GM19240 (cell line): ENCODE results near the gene BSG.

Experiments used
- DNase-seq: peaks from one replicate; pipeline ENCODE4 v3.0.0; 2011; ENCODE audit warnings: low spot score; ENCODE audit not compliant: insufficient read length

Gene BSG

GRCh38 chr19:540867-541637 is 31.3 kb upstream of the BSG start:
- no peak for DNase-seq

- DNase-seq = no peak
Observed at GRCh38 chr19:541699-542098, 30.7 kb upstream of the BSG start.

DNA sequence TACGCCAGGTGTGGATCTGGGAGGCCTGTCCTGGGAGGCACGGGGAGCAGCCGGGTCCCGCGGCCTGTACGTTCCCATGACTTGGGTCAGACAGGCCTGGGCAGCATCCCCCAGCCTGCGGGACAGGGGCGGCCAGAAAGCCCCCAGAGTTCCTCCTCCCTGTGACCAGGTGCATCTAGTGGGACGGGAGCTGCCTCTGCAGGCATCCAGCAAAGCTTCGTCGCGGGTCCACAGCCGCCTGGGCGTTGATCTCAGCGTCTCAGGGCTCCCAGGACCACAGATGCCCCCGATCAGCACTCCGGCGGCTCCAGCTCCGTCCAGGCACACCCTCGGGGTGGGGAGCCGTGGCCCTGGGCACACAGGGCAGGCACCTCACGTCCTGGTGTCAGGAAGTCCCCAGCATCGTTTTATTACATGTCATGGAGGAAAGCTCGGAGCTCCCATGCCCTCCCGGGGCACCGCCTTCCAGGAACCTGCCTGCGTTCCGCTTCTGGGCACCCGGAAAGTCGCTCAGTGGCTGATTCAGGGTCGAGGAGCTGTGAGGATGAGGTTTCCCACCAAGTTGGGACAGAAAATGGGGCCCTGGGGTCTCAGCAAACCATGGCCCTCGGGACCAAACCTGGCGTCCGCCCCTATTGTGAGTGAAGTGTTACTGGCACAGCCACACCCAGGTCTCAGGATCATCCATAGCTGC is 30.1 kb upstream of the BSG start:
- DNase-seq = no peak

DNA sequence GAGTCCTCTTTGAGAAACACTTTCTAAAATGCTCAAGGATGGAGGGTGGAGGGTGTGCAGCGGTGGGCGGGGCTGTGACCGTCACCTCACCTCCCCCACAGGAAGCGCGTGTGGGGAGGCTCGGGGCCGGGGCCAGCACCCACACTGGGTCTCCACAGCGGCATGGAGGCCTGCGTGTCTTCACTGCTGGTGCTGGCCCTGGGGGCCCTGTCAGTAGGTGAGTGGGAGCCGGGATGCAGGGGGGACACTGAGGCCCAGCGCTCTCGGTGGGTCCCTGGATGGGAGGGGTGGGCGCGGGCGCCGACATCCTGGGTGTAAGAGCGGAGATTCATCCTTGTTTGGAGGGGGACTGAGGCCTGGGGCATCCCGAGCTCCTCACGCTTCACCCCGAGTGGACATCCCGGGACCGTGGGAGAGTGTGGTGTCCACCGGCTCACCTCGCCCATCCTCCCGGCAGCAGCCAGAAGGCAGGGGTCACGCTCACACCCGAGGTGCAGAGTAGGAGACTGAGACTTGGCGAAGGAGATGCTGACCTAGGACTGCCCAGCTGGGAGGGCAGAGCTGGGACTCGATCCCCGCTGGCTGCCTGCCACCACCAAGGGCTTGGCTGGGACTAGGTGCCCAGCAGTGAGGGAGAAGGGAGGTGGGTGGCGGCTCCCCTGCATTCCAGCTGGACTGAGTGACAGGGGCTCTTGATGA is 28.3 kb upstream of the BSG start, which contains the start of gene GZMM:
Gene GZMM, plus strand, starts transcription at position 144 of the 699 bp plus-strand sequence. Its CDS starts 19 bp downstream, at position 163.
- no peak for DNase-seq

- no peak for DNase-seq
Observed at GRCh38 chr19:547117-547516, 25.3 kb upstream of the BSG start.

DNA sequence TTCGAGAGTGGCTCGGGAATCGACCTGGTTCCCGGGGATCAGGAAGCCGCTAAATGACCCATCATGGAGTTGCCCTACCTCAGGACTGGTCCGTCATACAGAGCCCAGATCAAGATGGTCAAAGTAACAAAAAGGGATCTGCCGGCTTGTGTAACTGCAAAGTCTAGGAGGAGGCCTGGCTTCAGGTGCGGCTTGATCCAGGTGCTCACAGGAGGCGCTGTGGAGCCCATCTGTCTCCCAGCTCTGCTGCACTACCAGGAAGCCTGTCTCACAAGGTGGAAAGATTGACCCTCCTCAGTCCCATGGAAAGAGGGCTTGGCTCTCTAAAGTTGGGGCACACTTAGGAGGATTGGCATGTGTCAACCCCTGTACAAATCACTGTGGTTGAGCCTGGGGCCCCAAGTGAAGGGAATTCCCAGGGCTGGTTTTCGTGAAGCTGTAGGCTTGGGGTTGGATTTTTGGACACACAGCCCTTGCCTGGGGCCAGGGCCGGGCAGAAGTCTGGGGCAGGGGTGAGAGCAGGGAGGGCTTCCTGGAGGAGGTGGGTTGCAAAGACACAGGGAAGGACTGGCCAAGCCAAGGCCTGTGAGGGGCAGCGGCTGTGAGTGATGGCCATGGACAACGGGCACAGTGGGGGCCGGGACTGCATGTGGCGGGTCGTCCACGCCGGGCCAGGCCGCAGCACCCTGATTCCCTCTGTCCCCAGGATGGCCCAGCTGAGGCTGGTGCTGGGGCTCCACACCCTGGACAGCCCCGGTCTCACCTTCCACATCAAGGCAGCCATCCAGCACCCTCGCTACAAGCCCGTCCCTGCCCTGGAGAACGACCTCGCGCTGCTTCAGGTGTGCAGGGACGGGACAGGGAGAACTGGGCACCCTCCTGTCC is 24.3 kb upstream of the BSG start:
- DNase-seq = no peak

DNA sequence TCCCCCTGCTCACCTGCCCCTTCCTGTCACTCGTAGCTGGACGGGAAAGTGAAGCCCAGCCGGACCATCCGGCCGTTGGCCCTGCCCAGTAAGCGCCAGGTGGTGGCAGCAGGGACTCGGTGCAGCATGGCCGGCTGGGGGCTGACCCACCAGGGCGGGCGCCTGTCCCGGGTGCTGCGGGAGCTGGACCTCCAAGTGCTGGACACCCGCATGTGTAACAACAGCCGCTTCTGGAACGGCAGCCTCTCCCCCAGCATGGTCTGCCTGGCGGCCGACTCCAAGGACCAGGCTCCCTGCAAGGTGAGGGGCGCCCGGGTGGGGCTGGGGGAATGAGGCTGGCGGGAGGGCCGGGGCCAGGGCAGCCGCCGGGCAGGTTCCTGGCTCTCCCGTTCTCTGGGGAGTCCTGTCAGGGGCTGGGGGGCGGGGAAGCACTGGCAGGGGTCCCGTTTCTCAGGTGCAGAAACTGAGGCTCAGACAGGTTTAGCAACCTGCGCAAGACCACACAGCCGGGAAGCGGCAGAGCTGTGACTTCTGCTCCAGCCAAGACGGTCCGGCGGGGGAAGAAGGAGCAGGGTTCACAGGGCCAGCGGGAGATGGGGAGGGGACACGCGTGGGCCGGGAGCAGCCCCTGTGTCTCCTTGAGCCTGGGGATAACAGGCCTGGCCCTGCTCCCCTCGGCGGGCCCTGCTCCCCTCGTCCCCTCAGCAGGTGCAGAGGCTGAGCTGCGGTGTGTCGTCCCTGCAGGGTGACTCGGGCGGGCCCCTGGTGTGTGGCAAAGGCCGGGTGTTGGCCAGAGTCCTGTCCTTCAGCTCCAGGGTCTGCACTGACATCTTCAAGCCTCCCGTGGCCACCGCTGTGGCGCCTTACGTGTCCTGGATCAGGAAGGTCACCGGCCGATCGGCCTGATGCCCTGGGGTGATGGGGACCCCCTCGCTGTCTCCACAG is 23.2 kb upstream of the BSG start:
- no peak for DNase-seq

DNA sequence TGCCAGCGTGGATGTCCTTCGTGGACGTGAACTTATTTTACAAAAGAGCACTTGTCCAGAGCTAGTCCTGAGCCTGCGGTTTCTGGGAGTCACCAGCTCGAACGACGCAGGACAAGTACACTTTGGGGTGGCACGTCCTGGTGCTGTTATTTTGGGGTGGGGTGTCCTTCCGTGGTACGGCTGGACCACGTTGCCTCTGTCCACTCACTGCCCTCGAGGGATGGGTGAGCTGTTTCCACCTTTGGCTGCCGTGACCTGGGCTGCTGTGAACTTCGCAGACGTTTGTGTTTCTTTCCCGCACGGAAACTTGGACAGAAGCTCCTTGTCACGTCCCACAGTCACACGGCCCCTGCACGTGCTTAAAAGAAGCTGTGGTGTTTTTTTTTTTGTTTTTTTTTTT is 17.6 kb upstream of the BSG start:
- no peak for DNase-seq

DNA sequence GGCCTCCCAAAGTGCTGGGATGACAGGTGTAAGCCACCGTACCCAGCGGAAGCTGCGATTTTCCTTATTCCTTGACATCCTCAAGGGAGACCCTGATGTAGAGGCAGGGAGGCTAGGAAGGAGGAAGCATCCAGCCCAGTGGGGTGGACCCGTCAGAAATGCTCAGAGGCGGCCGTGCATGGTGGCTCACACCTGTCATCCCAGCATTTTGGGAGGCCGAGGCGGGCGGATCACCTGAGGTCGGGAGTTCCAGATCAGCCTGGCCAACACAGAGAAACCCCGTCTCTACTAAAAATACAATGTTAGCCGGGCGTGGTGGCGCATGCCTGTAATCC is 17.0 kb upstream of the BSG start:
- DNase-seq = no peak

DNA sequence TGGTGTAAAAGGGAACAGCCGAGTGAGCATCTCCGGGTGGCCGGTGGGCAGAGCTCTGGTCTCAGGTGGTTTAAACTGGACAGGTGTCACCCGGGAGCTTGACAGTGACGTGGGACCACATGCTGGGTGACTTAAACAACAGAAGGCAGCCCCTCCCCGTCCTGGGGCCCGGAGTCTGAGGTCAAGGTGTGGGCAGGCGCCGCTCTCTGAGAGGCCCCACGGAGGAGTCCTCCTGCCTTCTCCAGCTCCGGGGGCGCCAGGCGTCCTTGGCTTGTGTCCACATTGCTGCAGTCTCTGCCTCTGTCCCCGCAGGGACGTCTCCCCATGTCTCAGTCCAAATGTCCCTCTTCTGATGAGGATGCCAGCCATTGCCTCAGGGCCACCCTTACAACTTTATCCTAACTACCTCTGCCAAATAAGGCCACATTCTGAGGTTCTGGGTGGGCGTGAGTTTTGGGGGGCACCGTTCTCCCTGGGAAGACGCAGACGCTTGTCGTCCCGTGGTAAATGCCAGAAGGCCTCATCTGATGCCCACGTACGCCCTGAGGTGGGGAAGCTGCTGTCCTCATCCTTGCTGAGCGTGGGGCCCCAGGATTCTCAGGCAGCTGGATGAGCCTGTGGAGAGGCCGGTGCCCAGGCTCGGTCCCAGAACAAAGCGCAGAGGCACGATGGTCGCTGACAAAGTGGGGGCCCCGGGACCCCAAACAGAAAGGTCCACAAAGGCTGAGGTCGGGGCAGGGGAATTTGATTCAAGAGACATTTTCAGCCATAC is 15.6 kb upstream of the BSG start:
- DNase-seq = no peak

- no peak for DNase-seq
Observed at GRCh38 chr19:558770-559439, 13.5 kb upstream of the BSG start.

DNA sequence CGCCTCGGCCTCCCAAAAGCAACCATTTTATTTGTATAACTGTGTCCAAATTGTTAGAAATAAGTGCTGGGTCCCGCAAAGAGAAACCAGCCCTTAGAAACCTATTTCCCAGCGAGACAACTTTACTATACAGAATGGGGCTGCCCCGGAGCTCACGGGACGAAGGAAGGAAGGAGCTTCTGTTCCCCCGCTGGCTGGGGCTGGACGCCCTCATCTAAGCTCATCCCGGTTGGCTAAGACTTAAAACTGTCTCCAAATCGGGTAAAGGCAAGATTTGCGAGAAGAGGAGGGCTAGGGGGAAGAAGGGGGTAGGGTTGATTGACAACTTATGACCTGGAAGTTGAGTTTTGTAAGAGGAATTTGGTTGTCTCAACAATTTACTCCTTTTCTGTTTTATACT is 12.3 kb upstream of the BSG start:
- DNase-seq = no peak

GRCh38 chr19:566403-566802 is 6.0 kb upstream of the BSG start:
- DNase-seq = no peak

DNA sequence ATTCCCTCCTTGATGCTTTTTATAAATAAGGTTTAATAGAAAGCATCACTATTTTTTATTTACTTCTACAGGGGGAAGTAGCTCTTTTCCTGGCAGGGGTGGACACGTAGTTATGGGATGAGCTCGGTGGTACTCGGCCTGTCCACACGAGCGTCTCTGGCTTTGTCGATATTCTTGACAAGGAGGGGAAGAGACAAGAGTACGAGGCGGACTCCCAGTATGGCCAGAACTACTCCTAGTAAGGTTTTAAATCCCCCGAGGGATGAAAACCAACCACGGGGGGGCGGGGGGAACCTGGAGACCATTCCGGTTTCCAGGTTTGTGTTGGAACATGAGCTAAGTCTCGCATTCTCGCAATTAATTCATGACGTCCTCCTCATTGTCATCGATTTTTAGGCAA is 5.6 kb upstream of the BSG start:
- DNase-seq = no peak

DNA sequence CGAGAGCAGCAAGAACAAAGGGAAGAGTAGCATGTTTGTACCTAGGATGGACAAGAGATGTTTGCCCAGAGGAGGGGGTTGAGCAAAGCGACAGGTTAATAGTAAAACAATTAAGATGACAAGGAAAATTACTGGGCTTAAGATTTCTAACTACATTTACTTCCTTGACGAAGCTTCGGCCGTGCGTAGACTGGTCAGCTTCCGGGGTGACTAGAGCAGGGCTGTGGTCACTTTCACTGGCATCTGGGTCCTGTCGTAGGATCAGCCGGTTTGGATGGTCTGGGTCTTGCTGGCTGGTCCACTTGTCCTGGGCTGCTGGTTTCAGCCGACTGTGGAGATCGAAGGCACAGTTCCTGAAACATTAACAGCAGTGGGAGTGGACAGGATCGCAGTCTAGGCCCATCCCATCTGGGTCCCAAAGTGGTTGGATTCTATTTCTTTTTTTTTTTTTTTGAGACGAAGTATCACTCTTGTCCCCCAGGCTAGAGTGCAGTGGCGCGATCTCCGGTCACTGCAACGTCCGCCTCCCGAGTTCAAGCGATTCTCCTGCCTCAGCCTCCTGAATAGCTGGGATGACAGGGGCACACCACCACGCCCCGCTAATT is 5.0 kb upstream of the BSG start:
- DNase-seq = no peak

- DNase-seq = no peak
Observed at GRCh38 chr19:570251-570686, 2.1 kb upstream of the BSG start.

GRCh38 chr19:570937-571565 is 1.3 kb upstream of the BSG start:
- DNase-seq = no peak

DNA sequence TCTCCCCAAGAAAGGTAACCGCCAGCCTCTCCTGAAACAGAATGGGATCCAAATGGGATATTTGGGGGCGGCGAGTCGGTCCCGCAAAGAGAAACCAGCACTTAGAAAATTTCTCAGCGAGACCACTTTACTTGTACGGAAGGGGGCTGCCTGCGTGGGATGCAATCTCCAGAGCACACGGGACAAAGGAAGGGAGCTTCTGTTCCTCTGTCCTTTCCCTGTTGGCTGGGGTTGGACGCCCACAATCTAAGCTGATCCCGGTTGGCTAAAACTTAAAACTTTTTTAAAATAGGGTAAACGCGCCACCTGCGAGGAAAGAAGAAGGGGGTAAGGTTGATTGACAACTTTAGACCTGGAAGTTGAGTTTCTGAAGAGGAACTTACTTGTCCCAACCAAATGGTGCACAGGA is 826 bp upstream of the BSG start:
- no peak for DNase-seq
